Measurements from ENCODE around the gene ZACN. TPM values are rescaled to one million over a fixed set of nuclear protein-coding genes. Genes with fewer than 3 reads are reported as not detected.

ZACN gene
- total RNA-seq, 1 donor from 2014 or later = not detected

DNA sequence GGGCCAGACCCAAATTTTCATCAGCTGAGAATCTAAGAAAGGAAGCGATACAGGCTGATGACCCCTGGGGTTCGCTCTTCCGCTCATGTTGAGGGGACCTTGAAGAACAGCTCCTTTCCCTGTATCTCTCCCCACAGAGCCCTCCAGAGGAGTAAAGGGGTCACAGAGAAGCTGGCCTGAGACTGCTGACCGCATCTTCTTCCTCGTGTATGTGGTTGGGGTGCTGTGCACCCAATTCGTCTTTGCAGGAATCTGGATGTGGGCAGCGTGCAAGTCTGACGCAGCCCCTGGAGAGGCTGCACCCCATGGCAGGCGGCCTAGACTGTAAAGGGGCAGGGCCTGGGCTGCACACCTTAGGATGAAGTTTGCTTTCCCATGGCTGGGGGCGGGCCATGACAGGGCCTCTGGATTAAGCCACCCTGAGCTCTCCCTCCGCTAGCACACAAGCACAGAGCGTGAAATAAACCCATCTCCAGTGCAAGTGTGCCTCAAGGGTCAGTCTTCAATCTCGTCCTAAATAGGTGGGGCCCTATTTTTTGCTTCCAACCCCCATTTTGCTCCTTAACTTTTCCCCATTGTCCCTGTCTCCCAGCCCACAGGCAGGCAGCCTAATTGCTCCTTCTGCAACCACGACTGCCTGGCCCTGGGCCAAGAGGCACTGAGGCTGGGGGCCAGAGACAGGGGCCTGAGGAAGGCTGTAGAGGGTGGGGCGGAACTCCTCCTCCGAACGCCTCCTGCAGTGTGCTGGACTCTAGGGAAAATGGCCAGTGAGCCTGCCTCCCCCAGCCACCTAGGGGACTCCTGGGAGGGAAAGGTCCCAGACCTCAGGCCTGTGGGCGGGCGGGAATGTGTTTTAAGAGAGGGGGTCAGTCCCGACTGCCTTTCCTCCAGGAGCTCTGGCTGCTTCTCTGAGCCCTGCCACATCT is 3.6 kb downstream of the ZACN start:
- no peak for DNase-seq

DNA sequence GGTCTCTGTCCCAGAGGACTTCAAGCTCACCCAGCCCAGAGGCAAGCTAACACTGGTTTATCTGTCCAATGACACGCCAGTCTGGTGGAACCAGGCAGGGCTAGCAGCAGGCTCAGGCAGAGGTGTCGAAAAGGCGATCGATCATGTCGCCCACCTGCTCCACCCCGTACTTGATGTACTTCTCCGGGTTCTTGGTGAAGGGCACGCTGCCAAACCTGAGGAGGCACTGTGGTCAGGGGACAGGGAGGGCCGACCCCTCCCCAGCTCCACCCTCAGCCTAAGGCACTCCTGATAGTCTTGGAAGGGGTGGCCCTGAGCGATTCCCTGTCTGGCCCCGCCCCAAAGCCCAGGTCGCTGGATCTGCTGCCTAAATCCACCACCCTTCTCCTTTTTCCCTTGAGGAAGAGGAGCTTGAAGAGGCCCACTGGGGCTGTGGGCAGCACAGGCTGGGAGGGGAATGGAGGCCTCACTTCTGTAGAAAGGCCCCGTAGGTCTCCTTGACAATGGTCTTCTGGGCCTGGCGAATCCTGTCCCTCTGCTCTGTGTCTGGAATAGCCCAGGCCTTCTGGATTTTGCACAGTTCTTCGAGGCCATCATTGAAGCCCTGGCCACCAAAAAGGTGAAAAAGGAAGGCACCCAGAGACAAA is 4.7 kb downstream of the ZACN start:
- no peak for DNase-seq

DNA sequence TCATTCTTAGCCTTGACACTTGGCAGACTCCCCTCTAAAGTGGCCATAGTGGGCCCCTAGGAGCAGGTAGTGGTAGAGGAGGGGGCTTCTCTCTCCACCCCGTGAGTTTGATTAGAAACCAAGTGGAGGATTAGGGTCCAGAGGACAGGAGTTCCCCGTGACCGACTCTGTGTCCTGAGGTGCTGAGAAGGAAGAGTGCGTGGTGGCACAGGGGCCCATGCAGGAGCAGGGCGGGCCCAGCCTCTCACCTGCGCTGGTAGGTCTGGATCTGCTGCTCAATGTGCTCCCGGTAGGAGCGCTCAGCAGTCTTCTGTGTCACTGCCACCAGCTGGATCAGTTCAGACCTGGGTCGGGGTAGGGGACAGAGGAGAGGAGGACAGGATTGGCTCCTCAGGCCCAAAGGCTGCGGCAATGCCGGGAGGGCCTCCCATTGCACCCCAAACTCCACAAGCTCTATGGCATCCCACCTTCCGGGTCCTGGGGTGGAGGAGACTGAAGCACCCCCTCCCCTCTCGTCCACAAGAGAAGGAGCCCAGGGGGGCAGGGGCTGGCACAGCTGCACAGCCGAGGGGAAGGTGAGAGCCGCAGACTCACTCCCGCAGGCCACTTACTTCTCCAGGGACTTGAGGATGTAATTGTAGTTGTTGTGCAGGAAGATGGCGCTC is 6.2 kb downstream of the ZACN start:
- no peak for DNase-seq

DNA sequence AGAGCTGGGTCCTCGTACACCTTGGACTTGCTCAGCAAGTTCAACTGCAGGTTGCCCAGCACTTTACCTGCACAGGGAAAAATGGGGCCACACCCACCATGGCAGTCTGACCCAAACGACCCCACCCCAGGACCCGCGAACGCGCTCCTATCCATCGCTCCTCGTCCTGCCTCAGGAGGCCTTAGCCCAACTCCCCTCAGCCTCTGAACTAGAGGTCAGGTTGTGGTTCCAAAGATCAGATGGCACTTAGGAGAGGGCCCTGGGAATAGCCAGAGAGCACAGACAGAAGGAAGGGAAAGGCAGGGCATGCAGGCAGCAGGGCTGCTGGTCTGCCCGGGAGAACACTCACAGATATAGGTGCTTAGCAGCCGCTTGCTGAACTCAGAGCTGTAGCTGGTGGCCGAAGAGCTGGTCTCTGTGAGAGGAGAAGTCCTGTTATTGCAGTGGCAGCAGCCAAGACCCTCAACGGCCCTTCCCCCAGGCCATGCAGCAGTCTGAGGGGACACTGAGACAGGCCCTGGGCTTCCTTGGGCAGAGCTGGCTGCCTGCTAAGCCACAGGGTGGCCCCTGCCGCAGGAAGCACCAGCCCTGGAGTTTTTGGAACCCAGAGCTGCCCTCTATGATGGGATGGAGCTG is 6.9 kb downstream of the ZACN start:
- DNase-seq = no peak

DNA sequence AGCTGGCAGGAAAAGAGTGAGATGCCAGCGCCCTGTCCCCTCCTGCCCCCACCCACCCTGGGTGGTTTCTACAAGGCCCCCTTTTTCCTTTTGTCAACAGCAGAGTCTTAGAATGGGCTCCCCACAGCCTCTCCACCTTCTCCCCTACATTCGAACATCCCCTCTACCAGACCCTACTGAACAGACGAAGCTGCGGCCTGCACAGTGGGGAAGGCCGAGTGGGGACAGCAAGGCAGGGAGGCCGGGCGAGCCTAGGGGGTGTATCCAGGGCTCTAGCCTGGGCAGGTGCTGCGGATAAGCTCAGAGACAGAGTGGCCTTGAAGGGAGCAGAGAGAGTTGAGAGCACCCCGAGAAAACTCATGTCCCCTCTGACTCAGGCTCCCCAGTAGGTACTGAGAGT is 7.4 kb downstream of the ZACN start:
- no peak for DNase-seq

DNA sequence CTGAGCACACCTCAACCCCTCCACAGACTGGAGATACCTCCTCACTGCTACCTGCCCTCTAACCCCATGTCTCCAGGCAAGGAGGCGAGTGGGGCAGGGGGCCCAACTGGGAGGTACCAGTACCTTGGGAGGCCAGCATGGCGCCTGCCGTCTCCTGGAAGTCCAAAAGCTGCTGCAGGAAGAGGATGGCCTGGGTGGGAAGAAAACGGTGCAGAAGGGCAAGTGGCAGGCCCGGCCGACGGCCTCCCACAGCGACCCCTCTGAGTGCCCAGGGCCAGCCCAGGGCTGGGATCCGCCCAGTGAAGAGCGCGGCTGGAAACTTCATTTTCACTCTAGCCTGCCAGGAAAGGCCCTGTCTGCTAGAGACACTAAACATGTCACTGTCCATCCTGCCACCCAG is 8.5 kb downstream of the ZACN start:
- no peak for DNase-seq

DNA sequence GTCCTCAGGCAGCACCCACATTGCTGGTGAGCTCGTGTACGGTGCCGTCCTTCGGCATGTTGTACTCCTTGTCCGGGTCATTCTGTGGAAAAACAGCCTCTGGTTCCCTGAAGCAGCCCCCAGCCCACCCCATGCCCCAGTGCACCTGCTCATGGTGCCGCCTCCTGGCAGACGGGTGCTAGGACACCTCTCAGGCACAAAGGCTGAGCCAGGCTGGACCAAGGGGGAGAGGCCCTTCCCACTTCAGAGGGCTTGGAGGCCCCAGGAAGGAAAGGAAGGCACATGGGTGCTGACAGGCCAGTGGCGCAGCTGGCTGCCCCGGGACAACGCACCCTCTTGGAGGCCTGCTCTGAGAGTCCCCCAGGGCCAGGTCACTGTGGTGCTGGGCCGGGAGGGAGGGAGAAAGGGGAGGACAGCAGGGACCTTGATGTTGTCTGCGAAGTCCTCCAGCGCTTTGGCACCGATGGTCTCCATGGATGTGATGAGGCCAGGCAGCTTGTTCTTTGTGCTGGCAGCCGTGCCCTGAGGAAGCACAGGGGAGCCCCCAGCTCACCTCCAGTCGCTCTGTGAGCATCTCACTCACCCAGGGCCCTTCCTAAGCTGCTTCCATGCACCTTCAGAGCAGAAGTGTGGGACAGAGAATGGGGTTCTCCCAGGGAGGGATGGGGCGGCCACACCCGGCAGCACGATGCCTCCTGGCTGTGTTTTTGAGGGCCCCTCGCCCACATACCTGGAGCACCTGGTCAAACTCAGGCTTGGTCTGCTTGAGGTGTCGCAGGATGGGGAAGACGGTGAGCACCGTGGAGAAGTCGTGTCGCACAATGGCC is 9.3 kb downstream of the ZACN start:
- no peak for DNase-seq

DNA sequence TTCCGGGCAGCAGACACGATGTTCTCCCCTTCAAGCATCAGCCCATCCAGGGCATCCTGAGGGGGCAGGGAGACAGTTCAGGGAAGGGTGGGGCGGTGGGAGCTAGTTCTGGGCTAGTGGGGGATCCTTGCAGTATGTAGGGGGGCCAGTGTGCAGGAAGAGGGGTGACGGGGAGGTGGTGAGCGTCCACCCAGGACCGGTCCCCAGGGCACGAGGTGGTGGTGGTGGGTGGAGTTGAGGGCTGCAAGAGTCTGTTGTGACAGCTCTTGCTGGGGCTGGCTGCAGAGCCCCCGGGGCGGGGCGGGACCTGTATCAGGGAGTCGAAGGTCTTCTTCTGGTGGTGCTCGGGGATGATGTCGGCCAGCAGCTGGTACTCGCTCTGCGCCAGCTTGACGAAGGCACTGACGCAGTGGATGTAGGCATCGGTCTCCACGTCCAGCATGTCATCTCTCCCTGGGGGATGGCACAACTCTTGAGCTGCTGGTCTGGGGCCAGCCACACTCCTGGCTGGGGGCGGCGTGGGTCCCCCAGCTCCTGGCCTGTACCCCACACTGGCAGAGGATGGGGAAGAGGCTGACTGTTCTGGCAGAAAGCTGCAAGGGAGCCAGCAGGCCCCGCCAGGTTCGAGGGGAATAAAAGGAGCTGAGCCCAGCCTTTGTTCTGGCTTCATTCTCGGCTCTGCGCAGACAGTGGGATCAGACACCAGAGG is 10.0 kb downstream of the ZACN start:
- no peak for DNase-seq

DNA sequence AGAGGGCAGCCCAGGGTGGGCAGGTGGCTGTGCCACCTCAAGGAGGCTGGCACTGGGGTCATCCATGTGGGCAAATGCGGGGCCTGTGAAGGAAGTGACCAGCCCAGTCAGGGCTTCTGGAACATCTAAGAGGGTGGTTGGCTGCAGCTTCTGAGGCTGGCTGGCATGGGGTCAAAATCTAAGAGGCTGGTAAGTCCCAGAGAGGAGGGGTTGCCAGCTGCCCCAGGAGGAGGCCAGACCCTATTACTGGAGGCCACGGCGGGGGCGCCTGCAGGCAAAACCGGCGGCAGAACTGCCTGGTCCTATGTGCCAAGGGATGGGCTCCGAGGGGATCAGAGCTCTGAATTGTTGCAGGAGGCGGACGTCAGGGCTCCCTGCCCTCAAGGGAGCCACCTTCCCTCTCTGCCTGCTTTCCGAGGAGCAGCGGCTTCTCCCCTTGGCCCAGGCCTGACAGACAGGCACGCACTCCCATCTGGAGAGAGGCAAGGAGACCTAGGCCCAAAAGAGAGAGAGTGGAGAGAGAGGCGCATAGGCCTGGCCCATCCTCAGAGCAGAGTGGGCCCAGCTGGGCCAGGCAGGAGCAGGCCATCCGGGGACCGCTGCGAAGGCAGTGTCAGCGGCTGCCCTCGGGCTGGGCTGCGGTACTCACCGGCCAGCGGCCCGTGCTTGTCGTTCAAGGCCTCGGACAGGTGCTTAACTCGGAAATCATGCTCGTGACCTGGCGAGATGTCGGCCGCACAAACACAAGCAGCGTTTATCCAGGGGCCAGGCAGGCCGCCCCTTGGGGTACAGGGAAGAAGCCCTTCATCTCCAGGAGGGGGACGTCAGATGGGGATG is 10.9 kb downstream of the ZACN start:
- DNase-seq = no peak

DNA sequence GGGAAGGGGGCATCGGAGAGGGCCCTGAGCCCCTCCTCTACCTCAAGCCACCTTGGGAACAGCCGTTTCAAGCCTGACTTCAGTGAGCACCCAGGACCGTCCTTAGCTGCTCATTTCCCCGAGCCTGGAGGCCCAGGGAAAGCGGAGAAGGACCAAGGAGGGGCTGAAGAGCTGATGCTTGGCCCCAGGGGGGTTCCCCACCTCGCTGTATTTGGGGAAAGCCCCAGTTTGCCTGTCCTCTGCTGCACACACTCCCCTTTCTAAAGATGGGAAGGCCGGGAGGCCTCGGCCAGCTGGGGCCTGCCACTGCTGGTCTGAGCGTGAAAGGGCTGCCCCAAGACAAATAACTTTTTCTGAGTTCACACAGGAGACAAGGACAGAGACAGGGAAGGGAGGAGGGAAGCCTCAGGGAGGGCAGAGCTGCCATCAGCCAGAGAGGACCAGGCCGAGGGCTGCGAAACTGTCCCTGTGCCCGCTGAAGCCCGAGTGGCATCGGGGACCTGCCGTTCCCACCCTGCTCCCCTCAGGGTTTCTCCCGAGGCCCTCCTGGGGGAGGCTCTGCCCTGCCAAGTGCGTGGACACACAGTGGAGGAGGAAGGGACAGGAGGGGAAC is 11.6 kb downstream of the ZACN start:
- DNase-seq = no peak

DNA sequence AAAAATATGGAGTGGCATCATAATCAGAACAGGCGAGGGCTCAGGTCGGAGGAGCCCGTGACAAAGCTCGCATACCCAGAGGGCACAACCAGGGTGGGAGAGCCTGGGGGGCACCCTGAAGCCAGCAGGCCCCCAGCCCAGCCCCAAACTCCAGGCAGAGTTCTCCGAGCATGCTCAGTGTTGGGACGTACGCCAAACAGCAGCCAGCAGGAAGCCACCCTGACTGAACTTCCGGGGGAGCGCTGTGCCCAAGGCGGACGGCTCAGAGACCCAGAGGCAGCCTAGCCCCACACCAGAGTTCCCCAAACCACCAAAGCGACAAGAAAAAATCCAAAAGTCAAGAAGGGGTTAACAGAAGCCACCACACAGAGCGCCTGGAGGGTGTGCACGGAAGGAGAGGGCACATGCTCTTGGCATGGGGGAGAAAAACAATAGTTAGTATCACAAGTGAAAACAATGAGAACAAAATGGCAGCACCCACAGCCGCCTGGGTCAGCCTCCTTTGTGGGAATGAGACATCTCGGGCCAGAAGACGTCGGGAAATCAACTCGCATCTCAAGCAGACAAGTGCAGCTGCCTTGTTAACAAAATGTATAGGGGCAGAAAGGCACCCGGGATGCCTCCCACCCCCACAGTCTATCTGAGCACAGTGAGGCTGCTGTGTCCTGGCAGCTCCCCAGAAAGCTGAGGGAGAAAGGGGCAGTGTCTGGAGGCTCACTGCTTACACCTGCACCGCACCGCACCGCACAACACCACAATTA is 12.7 kb downstream of the ZACN start:
- peak; percentile 46 for DNase-seq

DNA sequence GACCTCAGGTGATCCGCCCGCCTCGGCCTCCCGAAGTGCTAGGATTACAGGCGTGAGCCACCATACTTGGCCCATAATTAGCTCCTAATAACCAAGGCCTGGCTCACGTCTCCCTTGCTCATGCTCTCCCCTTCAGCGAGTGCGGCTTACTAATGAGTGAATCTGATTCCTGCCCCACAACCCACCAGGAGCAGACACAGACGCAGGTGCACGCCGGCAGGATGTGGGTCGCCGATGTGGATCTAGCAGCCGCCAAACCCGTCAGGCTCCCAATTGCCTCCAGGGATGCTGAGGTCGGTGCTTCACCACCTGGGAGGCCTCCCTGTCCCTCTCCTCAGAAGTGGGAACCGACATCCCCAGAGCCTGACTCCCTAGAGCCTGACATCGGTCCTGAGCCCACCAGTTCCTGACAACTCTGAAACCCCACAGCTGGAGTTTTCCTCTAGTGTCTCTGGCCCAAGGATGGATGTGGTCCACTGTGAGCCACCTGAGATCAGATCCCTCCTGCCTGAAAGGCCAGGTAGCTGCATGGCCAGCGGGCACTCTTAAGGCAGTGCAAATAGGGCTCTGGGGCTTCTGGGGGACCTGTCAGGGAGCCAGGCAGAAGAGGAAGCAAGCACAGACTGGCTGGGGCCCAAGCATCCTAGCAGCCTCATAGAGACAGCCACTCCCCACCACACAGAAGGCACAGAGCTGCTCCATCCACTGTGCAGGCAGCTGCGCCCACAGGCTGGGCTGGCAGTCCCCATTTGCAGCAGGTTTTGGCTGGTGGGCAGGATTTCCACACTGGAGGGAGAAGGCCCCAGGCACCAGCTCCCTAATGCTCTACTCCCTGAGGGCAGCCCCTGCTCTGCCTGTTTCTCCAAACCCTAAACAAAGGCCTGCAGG is 13.8 kb downstream of the ZACN start:
- DNase-seq = no peak

DNA sequence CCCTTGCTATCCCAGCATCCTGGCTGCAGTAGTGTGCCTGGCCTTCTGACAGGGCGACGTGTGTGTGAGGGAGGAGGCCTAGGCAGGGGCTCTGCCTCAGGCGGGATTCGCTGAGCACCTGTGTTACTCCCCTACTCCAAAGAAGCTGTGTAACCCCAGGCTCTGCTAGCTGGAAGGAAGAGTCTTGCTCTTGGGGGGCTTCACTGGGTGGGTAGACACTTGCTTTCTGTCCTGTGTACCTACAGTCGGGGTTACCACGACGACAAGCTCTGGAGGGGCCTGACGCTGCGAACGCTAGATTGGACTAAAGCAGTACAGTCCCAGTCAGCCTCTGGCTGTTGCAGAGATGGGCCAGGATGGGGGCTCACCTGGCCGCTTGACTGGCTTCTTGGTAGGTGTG is 15.1 kb downstream of the ZACN start:
- no peak for DNase-seq

DNA sequence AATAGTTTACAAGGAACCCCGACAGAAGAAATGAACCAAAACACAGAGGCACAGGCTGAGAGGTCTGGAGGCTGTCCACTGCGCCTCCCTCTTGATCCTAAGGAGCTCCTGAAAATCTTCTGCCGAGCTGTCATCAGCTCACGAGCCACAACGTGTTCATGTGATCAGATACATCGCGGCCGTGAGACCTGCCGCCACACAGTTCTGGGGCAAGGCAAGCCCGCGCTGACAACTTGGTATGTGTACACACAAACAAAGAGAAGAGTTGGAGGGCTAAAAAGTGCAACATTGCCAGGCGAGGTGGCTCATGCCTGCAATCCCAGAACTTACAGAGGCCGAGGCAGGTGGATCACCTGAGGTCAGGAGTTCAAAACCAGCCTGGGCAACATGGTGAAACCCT is 17.0 kb downstream of the ZACN start:
- no peak for DNase-seq

DNA sequence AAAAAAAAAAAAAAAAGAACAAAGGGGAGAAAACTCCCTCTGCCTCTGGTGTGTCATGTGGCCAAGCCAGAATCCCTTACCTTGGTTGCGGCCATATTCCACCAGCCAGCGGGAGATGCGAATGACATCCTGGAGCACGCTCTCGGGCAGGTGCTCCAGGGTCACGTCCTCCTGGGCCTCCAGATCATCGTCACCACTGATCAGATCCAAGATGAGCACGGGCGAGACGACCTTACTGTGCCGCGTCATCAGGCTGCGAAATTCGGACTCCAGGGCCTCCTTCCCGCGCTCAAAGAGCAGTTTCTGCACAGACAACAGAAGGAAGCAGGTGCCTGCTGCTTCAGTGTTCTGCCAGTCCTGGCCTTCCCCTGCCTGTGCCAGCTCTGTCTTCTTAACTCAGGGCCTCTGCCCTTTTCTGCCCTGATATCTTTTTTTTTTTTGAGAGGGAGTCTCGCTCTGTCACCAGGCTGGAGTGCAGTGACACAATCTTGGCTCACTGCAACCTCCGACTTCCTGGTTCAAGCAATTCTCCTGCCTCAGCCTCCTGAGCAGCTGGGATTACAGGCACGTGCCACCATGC is 18.8 kb downstream of the ZACN start:
- DNase-seq = no peak

DNA sequence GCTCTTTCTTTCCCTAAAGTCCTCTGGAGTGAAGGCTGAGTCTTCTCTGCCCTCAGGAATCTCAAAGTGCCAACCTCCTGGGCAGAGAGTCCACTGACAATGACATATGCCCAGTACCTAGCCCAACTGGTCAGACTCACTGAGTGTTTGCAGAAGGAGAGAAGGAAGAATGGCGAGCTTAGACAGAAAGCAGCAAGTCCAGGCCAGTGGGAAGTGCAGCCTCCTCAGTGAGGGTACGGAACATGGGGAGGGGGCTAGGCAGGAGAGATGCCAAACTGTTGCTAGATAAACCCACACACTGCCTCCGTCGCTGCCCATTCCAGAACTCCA is 23.9 kb downstream of the ZACN start:
- DNase-seq = no peak

DNA sequence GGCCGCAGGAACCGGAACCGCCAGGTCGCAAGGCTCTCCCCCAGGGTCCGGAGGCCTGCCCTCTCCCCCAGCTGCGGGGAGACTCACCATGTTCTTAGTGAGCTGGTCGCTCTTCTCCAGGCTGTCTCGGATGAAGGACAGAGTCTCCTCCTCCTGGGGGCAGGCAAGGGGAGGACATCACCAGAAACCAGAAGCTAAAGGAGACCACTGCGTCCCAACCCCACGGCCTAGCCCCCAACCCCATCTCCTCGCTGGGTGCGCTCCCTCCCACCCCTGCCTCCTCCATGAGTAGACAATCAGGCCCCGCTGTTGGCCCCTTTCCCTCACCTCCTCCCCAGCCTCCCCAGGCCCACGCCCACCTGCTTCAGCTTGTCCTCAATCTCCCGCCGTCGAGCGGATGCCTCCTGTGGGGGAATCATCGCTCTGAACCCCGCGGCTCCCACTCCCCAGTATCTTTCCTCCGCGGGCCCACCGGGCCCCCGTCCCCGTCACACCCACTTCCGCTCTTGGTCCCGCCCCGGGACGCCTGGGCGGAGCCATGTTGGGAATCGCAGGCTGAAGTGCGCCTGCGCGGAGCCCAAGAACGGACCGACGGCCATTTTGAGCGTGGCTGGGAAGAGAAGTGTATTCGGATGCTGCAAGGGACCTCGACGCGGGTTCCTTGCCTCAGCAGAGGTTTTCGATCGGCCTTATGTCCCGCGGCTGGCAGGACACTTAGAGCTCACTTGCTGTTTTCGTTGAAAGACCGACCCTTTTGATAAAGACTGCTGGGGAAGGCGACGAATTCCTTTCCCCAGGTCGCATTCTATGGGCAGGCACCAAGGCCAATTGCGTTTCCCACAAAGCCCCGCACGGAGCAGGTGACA is 24.5 kb downstream of the ZACN start, which contains the start of gene EXOC7:
Gene EXOC7 (minus strand): TSS at position 514 of the 866 bp plus-strand sequence. CDS start 95 bp downstream, at position 419.
- peak; percentile 95 for DNase-seq
